Neural progenitor cell (in vitro differentiated cells): ENCODE results near the gene HSF2BP.

Source experiments
- EZH2 ChIP-seq: fragments of 200-600 bp; sonication (generic); IDR thresholded peaks from 2 replicates; pipeline ENCODE4 v1.6.1; 2017; ENCODE audit warnings: antibody characterized with exemption, mild to moderate bottlenecking, moderate library complexity
- TF ChIP-seq, protein P1 (sequence below): fragments of 200-600 bp; sonication (generic); IDR thresholded peaks from 2 replicates; pipeline ENCODE4 v1.5.1; 2017; ENCODE audit warnings: antibody characterized with exemption, mild to moderate bottlenecking

DNA sequence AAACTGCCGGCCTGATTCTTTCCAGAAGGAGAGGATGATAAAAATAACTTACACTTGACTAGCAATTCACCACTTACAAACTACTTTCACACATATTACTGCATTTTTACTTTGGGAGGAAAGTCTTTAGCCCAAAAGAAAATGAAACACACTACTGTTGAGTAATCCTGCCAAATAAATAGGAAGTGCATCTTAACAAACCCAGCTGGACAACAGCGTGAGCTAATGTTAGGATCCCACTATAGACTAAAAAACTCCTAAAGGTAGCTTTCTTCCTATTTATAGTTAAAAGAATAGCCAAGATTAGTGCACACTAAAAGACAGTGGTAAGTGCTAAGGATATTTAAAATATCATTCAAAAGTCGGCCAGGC is 83.8 kb downstream of the HSF2BP start:
- TF ChIP-seq, protein P1, sequence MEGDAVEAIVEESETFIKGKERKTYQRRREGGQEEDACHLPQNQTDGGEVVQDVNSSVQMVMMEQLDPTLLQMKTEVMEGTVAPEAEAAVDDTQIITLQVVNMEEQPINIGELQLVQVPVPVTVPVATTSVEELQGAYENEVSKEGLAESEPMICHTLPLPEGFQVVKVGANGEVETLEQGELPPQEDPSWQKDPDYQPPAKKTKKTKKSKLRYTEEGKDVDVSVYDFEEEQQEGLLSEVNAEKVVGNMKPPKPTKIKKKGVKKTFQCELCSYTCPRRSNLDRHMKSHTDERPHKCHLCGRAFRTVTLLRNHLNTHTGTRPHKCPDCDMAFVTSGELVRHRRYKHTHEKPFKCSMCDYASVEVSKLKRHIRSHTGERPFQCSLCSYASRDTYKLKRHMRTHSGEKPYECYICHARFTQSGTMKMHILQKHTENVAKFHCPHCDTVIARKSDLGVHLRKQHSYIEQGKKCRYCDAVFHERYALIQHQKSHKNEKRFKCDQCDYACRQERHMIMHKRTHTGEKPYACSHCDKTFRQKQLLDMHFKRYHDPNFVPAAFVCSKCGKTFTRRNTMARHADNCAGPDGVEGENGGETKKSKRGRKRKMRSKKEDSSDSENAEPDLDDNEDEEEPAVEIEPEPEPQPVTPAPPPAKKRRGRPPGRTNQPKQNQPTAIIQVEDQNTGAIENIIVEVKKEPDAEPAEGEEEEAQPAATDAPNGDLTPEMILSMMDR = no peak
- TF ChIP-seq EZH2 = no peak
